GM10248 (cell line): Measurements from ENCODE around the gene VAC14.

Source experiments
- CTCF ChIA-PET: fragments of 300-600 bp; sonication (Branson Sonifier 250); formaldehyde crosslinking; extraction: SDS; loops from one replicate; lab custom pipeline; 2021; ENCODE audit warnings: antibody characterized with exemption; lab: Yijun Ruan, JAX
- POLR2A ChIA-PET: fragments of 350-650 bp; sonication (Branson Sonifier 250); formaldehyde crosslinking; extraction: SDS; loops from one replicate; lab custom pipeline; 2020; ENCODE audit warnings: antibody characterized with exemption; lab: Yijun Ruan, JAX
- DNase-seq: peaks from one replicate; pipeline ENCODE4 v3.0.0; 2012; ENCODE audit errors: extremely low spot score
- TF ChIP-seq, protein P1 (sequence below): IDR thresholded peaks from 2 replicates; pipeline ENCODE4 v1.5.1; 2012; ENCODE audit warnings: mild to moderate bottlenecking, low read depth; ENCODE audit errors: extremely low read depth, missing control alignments, control extremely low read depth

VAC14 gene

DNA sequence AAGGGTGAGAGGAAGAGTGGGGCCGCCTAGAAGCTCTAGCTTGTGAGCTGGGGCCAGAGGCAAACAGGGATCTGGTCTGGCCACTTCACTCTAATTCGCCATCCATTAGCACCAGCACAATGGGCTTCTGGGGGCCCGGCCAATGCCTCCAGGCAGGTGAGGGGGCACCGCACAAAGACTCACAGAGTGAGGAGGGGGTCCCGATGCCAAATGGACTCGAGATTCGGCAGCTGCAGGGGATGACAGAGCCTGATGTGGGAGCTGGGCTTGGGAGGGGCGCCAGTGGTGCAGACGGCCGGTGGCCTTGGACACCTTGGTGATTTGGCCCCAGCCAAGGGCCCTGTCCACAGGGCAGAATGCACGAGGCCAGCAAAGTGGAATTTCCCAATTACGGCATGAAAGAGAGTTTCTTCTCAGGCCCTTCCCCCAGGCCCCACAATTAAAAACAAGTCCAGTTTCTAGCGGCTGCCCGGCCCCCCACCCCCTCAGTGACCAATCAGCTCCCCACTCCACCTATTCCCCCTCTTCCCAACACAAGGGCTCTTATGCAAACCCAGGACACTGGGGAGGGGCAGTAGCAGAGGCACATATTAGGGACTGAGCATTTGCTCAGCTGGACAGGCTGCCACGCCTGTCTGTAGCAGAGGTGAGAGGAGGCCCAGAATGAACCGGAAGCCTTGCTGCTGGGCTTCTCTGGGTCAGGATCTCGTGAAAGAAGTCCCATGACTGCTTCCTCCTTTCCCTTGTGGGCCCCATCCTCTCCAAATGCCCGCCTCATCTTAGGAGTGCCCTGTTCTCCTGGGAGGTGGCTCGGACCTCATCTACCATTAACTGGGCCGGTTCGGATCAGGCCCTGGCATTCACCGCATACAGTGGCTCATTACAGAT lies 75.7 kb downstream of the VAC14 start:
- TF ChIP-seq, protein P1, sequence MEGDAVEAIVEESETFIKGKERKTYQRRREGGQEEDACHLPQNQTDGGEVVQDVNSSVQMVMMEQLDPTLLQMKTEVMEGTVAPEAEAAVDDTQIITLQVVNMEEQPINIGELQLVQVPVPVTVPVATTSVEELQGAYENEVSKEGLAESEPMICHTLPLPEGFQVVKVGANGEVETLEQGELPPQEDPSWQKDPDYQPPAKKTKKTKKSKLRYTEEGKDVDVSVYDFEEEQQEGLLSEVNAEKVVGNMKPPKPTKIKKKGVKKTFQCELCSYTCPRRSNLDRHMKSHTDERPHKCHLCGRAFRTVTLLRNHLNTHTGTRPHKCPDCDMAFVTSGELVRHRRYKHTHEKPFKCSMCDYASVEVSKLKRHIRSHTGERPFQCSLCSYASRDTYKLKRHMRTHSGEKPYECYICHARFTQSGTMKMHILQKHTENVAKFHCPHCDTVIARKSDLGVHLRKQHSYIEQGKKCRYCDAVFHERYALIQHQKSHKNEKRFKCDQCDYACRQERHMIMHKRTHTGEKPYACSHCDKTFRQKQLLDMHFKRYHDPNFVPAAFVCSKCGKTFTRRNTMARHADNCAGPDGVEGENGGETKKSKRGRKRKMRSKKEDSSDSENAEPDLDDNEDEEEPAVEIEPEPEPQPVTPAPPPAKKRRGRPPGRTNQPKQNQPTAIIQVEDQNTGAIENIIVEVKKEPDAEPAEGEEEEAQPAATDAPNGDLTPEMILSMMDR, result no peak
- no peak for DNase-seq
- ChIA-PET CTCF (interaction anchor here (0.9 kb wide), 1 partner anchor 46 kb away, joined by 4 read pairs; no protein-coding TSS in a partner anchor), POLR2A (no interaction called here)

DNA sequence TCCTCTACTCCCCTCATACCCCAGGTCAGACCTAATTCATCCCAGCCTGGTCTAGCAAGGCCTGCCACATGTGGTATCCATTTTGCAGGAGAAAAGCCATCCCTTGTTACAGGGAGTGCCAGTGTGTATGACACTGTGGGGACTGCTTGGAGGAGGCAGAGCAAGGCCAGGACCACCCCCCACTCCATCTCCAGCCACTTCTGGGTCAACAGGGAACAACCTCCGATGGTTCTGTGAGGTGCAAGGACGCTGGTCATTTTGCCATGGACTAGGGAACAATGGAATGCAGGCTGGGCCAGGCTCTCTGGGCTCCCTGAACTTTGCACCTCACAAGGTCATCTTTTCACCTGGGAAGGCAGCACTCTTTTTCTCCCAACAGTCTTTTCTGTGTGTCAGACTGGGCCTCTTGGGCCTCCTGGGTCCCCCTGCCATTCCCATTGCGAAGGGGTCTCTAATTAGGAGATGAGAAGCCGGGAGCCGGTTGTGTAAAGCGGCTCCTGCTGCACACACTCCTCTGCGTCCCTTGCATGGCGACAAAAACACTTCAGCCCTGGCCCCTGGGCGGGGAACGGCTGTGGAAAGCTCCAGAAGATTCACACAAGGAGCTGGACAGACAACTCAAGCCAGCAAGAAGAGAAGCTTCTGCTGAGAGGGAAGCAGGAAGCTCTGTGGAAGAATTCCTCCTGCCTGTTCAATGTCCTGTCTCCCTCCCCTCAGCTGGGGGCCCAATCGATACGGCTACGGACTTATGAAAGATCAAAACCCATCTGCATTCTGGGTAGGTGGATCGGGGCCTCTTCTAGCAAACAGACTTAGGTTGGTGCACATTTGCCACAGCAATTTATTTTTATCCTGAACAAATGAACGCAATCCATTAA lies 76.6 kb downstream of the VAC14 start:
- CTCF ChIA-PET, result interaction anchor here (0.9 kb wide), 1 partner anchor 47 kb away, joined by 4 read pairs; no protein-coding TSS in a partner anchor
- DNase-seq, result no peak
- TF ChIP-seq, protein P1, result no peak
- POLR2A ChIA-PET, result no interaction called here

DNA sequence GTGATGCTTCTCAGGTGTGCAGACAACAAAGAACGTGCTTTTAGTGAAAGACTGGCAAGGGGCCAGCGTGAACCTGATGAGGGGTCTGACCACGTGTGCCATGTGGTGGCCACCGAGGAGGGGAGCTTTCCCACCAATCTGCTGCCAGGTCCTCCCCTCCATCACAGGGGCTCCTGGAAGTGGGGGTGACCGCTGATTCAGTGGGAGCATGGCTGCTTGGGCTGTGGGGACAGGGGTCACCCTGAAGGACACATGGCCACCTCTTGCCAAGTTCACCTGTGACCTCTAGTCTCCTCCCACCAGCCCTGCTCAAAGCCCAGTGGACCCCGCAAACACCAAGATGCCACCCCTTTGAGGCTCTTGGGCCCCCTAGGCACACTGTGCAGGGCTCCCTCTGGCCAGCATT lies 77.2 kb downstream of the VAC14 start:
- DNase-seq, result no peak
- CTCF ChIA-PET, result interaction anchor here (1.5 to 2.1 kb wide), 2 partner anchors 15 to 46 kb away, joined by 3 to 5 read pairs; no protein-coding TSS in a partner anchor
- TF ChIP-seq, protein P1, result no peak
- POLR2A ChIA-PET, result no interaction called here

DNA sequence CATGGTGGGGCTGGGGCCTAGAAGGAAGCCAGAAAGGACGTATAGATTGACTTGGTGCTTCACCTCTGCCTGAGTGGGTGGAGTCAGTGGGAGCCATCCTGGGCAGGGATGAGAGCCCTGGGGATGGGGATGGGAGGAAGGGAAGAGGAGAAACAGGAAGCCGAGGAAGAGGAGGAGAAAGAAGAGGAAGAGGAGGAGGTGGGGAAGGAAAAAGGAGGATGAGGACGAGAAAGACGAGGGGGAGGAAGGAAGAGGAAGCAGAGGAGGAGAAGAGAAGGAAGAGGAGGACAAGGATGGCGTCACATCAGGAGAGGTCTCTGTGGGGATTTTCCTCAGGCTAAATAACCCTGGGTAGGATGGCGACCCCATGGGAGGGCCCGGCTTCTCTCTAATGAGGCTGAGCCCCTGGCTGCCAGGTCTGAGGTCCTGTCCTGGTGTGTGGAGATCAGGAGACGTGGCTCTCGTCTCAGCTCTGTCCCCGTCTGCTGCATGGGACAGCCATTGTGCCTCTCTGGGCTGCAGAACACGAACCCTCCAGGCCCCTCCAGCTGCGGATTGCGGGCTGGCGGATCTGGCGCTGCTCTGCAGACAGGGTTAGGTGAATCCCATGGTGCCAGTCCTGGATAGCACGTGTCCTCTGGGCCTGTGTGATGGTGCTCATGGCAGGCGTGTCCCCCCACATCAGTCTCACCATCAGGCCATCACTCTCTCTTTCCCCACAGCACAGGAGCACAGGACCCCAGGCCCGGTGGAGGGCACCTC lies 79.6 kb downstream of the VAC14 start:
- ChIA-PET POLR2A (no interaction called here), CTCF (interaction anchor here (2.1 kb wide), 1 partner anchor 17 kb away, joined by 5 read pairs; no protein-coding TSS in a partner anchor)
- DNase-seq, result no peak
- TF ChIP-seq, protein P1, result no peak

DNA sequence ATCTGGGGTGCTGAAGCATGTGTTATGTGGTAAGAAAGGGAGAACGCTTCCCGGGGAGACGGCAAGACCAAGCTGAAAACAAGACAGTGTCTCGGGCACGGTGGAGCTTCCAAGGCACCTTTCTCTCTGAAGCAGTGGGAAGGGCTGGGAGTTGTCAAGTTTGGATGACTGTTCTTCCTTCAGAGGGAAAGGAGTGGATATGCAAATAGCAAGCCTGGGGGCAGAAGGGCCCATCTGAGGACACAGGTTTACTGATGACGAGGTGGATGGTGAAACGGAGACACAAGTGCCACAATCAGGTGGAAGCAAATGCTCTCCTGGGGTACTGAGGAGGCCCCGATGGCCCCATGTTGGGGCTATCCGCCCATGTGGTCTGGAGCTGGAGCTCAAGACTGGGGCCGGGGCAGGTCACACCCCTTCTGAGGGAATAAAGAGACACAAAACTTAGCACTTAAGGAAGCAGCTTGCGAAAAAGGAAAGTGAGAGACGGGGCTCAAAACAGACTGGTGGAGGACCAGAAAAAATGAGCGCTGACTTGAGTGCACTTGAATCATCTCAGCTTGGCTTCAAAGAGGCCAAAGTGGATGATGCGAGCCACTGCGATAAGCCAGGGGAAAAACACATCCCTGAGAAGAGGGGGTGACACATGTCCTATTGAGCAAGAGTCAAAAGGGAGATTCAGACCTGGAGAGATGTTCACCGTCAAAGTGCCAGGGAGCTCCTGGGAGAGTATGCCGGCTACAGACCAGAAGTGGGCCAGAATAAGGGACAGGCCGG lies 80.3 kb downstream of the VAC14 start:
- POLR2A ChIA-PET, result no interaction called here
- TF ChIP-seq, protein P1, result no peak
- no peak for DNase-seq
- CTCF ChIA-PET, result interaction anchor here (1.5 kb wide), 1 partner anchor 11 kb away, joined by 4 read pairs; no protein-coding TSS in a partner anchor
